ENCODE data around the gene KCNH5. TPM values are rescaled to one million over a fixed set of nuclear protein-coding genes. Genes with fewer than 3 reads are reported as not detected.

Gene KCNH5
- total RNA-seq, 6 donors from 2014 or later = under 0.01 to 0.22 TPM; not detected in 4

GRCh38 chr14:62694075-62694474 lies 351.2 kb downstream of the KCNH5 start:
- no peaks in the 10 kb centered on the region for H3K36me3 ChIP-seq
- TF ChIP-seq EP300 (IDR thresholded peaks at IDR 0.05) (no peak), POLR2A (IDR thresholded peaks at IDR 0.05) (no peak), POLR2AphosphoS5 (IDR thresholded peaks at IDR 0.05) (no peak), CTCF (IDR thresholded peaks at IDR 0.05) (no peak)
- 82 to 92% methylated on average over 2 of the region's 2 CpGs for WGBS, 2 donors
- ATAC-seq (ENCODE audit: low FRiP score in 2 of 2) (no peak), DNase-seq (no peak)
- H3K4me3 ChIP-seq = no peak overlapping the region
- H3K27me3 ChIP-seq = no peaks in the 10 kb centered on the region
- H3K9me3 ChIP-seq = no peaks in the 10 kb centered on the region
- peaks cover 0 to 7% (median 2%) of the 10 kb centered on the region in 4 donors for H3K4me1 ChIP-seq
- H3K27ac ChIP-seq = no peak overlapping the region

- H3K36me3 ChIP-seq = no peaks in the 10 kb centered on the region
- TF ChIP-seq POLR2AphosphoS5 (IDR thresholded peaks at IDR 0.05) (no peak), CTCF (IDR thresholded peaks at IDR 0.05) (no peak), EP300 (IDR thresholded peaks at IDR 0.05) (no peak), POLR2A (IDR thresholded peaks at IDR 0.05) (no peak)
- H3K4me3 ChIP-seq = no peak overlapping the region
- peak overlapping the region; percentile 51 to 78 (median 67) for H3K27ac ChIP-seq
- DNase-seq = no peak
- no peak for ATAC-seq (ENCODE audit: low FRiP score in 2 of 2)
- peaks cover 0 to 7% (median 2%) of the 10 kb centered on the region in 4 donors for H3K4me1 ChIP-seq
- H3K27me3 ChIP-seq = no peaks in the 10 kb centered on the region
- 77 to 80% methylated on average over 2 of the region's 2 CpGs for WGBS, 2 donors
- peaks cover 0 to 4% (median 0%) of the 10 kb centered on the region in 4 donors for H3K9me3 ChIP-seq
Observed at GRCh38 chr14:62692490-62693106, 352.7 kb downstream of the KCNH5 start.

DNA sequence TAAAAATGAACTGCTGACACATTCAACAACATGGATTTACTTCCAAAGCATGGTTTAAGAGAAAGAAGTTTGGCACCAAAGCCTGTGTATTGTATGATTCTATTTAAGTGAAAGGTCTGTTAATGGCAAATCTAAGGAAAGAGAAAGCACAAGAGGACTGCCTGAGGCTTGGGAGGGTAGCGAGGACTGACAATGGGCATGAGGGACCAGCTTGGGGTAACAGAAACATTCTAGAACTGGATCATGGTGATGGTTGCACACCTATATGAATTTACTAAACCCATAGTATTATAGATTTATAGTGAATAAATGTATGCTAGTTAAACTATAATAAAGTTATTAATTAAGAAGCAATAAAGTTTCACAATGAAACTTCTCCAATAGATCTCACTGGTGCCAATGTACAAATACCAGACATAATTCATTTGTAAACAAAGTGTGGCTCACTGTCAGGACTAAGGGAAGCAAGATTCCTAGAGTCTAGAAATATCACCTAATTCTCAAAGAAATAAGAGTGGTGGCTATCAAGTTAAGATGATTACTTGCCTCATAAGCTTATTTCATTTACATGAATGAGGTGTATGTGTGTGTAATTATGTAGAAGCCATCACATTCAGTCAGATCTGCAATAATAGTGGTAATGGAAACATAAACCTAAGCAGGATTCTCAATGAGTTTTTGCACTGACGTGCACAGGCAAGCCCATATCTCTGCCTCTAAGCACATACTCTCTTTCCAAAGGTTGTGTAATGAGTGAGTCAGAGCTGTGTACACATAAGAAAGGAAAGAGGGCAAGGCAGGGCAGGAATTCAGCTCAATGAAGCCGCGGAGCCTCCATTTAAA lies 353.4 kb downstream of the KCNH5 start:
- WGBS, 2 donors = 61 to 66% methylated on average over 4 of the region's 4 CpGs
- Histone ChIP-seq H3K9me3 (peaks cover 0 to 4% (median 0%) of the 10 kb centered on the region in 4 donors), H3K36me3 (no peaks in the 10 kb centered on the region), H3K4me3 (no peak overlapping the region), H3K4me1 (peaks cover 0 to 7% (median 2%) of the 10 kb centered on the region in 4 donors), H3K27ac (peak overlapping the region; percentile 51 to 78 (median 67)), H3K27me3 (no peaks in the 10 kb centered on the region)
- ATAC-seq (ENCODE audit: low FRiP score in 2 of 2) (peak; percentile 94 to 95), DNase-seq (peak in 1 of 2 donors; percentile 63)
- TF ChIP-seq EP300 (IDR thresholded peaks at IDR 0.05) (peak in 2 of 4 donors; percentile 44 to 81), CTCF (IDR thresholded peaks at IDR 0.05) (no peak), POLR2AphosphoS5 (IDR thresholded peaks at IDR 0.05) (peak; percentile 14 to 44), POLR2A (IDR thresholded peaks at IDR 0.05) (no peak)

GRCh38 chr14:62689733-62690132 lies 355.5 kb downstream of the KCNH5 start:
- H3K4me1 ChIP-seq = peaks cover 0 to 7% (median 2%) of the 10 kb centered on the region in 4 donors
- no peak for ATAC-seq (ENCODE audit: low FRiP score in 2 of 2)
- 67 to 76% methylated on average over 1 of the region's 1 CpG for WGBS, 2 donors

More at GRCh38 chr14:62689733-62690132, 355.5 kb downstream of the KCNH5 start:
- no peaks in the 10 kb centered on the region for H3K27me3 ChIP-seq
- no peak for DNase-seq
- H3K27ac ChIP-seq = no peak overlapping the region
- TF ChIP-seq POLR2A (IDR thresholded peaks at IDR 0.05) (no peak), EP300 (IDR thresholded peaks at IDR 0.05) (no peak), POLR2AphosphoS5 (IDR thresholded peaks at IDR 0.05) (no peak), CTCF (IDR thresholded peaks at IDR 0.05) (no peak)
- no peaks in the 10 kb centered on the region for H3K36me3 ChIP-seq
- H3K4me3 ChIP-seq = no peak overlapping the region
- H3K9me3 ChIP-seq = peaks cover 0 to 4% (median 0%) of the 10 kb centered on the region in 4 donors

Measured in upper lobe of left lung (tissue), 6 donors.